GM19023 (cell line): Measurements from ENCODE around the gene PDE4B.

ENCODE experiments used
- ATAC-seq: cut with Tn5 transposase; IDR thresholded peaks from one replicate; pipeline ENCODE4 v1.9.1; 2021; ENCODE audit warnings: mild to moderate bottlenecking, moderate library complexity; ENCODE audit not compliant: unreplicated experiment

The PDE4B gene

DNA sequence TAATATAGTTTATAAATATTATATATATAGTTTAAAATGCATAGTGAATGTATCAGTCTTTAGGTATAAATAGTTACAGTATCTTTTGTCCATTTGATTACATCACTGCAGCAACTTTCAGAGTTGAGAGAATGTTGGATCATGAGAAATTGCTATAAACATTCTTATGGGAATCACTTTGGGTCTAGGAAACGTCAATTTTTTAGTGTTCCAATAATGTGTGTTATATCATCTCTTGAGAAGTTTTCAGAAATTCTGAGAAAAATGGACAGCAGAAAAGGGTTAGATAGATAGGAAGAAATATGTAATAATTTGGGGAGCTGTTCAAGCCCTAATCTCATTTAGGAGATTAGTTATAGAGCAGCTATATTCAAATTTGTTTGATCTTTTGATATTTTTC, 556.1 kb downstream of the PDE4B start:
- no peak for ATAC-seq

DNA sequence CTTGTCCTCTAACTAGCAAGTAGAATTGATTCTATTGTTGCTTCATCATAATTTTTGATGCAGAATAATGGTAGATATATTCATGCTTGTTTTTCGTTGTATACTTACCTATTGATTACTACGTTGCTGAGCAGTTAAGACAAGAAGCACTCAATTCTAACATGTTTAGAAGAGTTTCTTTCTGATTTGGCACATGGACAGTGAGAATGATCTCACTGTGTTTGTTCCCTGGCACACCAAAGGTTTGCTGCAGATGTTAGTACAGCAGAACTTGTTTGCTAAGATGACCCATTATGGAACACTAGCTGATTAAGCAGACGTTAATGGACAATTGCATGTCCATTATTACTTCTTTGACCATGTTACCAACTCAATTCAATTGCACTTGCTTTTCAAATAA, 556.5 kb downstream of the PDE4B start:
- no peak for ATAC-seq

DNA sequence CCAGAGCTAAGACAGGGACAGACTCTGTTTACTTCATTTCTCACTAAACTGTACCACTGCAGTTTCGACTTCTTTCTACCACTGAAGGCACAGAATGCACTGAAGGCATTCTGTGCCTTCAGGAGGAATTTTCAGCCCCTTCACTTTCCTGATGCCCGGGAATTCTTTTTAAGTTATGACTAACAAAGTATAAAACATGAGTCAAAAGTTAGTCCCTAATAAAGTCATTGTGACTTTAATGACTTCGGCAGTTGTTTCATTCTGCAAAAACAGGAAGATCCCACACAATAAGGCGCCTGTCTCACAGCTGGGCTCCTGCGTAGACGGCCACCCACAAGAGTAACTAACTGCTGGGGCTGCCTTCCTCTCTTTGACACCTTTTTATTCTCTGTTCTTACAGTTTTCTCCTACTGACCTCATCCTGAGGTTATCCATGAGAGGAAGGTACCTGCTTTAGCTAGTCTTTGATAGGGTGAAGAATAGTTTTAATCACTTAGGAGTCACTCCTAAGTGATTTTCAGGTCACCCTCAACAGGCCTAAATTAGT, 557.4 kb downstream of the PDE4B start:
- peak; percentile 73 for ATAC-seq

DNA sequence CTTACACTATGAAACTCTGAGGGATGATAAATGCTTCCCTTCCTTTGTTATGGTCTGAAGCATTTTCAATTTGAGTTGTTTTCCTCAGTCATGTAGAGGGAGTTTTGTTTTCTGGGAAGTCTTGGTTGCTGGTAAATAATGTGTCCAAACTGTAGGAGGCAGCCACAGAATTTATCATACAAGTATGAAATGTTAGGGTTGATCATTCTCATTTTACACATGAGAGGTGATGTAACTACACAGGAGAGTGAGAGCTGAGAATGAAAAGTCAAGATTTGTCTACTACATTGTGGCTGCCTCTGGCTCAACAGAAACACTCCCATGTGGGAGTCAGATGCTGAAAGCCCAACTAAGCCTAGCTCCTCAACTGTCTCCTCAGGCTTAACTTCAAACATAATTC, 558.8 kb downstream of the PDE4B start:
- no peak for ATAC-seq

DNA sequence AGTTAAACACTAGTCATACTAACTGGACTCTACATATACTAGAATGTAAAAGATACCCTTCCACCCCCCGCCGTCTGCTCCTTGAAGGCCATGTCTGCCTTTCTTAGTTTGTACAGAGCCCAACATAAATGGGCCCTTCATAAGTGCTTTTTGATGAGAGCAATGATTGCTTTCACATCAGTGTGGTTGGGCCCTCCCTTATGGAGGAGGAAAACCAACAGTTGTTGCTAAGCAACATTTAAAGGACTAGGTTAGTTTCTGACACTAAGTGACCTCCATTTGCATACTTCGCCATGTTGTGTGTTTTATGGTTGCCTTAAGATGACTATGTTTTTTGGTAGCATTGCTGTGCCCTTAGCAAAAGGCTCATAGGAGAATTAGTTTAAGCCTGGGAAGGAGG, 559.2 kb downstream of the PDE4B start:
- ATAC-seq = peak; percentile 56

DNA sequence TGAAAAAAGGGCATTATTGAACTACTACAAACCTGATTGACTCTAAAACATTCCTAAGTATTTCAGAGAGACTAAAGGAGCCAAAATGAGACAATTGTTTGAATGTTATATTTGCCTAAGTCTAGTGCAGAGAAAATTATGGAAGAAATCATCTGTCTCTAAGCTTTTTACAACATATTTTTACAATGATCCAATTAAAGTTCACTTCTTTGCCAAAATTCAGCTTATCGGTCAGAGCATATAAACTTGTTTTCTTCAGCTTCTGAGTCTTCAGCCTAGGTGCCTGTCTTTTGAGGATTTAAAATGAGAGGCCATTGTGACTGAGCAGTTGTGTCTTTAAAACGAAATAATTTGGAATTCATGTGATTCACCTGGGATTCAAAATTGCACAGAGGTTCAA, 560.1 kb downstream of the PDE4B start:
- no peak for ATAC-seq

DNA sequence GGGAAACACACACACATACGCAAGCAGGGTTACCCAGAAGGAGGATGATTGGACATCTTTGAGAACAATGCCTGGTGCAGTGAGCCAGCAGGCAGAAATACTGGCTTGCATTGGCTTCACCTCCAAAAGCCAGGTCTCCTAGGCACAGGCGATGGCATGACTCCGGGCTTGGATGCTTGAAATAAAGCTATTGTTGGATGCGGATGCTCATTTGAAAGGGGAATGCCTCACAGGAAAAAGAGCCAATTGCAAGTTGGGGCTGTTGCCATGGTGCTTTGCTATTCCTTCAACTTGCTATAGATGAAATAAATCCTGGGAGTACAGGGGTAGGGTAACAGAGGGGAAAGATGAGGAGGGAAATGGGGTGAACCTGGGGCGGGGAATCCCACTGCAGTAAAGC, 560.6 kb downstream of the PDE4B start:
- ATAC-seq = no peak

DNA sequence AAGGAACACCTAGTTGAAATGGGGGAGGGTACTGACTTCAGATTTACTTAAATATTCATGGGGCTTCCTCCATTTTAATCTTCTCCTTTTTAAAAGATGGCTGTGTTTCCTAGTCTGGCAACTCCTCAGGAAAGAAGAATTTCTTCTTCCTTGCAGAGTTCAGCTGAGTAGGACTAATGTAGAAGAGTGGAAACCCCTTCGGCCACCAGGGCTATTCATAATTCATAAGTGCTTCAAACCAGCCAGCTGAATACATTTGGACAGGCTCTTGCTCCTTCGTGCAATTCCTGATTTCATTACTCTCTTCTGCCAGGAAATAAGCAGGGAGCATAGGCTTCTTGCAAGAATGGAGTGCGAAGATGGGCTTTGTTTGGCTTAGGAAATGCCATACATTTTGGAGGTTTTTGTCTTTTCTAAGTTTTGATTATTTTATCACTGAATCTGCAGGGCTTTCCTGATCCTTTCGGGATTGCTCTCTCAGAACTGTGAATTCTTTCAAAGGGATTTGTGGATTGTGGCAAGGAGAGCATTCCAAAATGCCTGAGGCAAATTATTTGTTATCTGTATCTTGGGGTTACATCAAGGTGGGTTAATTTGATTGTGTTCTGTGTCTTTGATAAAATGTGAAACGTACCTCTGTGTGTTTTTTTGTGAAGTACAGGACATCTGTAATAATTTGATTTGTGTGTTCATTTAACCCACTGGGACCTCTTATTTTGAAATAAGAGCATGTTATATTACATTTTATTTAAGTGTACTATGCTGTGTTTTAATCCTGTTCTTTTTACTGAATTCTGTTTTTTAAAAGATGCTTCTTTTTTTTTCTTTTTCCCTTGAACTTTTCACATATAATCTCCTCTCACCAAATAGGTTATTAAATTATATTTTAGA, 561.9 kb downstream of the PDE4B start:
- no peak for ATAC-seq

DNA sequence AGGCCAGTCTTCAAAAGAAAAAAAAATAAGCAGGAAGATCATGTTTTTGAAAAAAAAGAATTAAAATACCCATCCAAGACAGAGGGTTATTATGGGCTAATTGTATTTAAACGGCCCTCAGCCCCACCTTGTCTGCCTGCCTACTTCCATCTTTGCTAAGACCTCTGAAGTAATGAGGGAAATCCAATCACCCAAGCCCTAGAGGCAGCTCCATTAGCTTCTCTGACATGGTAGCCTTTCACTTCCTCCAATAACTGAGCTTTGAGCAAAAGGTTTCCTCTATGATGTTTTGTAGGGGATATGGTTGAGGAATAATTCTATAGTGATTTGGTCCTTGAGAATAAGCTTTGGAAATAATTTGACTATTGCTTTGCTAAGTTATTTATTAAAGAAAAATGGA, 563.1 kb downstream of the PDE4B start:
- no peak for ATAC-seq

DNA sequence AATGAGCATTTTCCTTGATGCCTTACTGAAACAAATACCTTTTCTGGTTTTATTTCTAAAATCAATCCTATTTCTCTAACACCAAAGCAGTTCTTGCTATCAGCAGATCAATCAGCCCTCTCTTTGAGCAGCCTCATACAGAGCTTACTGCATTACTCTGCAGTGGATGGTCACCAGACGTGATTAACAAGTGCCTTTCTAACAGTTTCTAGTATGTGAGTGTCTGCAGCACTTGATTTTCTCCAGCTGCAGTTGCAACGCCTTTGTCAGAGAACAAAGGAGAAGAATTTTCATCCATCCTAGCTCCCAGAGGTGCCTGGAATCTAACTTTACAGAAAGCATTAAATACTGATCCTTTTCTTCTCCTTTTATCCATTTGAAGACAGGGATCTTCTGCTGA, 563.9 kb downstream of the PDE4B start:
- no peak for ATAC-seq

DNA sequence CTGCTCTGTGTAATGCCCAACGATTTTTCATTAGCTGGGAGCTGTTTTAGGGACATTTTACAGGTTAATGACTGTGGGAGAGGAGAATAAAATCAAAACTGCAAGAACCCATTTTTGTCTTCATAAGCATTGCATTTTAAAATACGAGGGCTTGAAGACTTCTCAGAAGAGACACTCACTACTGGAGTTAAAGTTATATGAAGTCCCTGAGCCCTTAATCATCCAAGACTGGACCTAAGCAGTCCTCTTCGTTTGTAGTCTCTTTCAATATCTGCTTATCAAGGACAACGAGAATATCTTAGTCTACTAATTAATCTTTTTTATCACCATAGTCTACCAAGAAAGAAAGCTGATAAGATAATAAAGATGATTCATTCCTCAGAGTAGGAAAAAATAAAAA, 564.3 kb downstream of the PDE4B start:
- ATAC-seq = no peak

DNA sequence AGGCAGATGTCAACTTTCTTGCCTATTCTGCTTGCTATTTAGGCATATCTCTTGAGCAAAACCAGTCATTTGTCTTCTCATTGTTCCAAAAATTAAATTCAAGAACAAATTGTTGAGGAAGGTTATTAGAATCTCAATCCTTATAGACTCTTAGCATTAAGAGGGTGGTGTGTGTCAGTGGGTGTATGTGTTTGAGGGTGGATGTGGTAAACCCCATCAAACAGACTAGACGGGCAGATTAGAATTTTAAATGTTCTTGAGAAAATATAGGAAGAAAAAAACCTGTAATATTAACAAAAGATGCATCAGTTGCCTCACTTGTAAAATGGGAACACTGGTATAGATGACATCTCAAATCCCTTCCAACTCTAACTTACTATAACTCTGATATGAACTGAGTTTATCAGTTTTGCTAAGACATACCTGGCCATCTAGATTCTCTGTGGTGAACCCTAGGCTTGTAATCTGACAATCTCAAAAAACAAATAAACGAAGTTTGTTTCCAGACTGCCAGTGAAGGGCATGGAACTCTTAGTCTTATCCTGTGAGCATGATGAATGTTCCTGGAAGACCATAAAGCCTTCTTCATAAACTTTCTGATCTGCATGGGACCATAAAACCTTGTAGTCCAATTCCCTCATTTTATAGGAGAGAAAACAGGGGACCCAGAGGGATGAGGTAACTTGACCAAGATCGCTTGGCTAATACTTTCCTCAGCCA, 564.9 kb downstream of the PDE4B start:
- no peak for ATAC-seq

DNA sequence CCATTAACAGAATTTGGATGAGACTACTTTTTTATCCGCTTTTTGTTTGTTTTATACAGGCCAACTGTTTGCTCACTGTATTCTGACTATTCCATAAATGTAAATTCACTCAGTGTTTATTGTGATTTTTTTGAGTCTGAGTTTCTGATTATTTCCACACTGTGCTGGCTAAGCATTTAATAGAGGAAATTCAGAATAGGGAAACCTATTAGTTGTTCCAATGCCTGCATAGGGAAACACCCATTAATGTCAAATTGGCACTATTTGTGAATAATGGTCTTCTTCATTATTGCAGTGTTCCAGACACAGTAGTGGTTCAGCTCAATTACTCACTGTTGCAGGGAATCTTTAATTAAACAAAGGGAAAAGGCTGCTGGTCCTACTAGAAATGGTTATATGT, 566.6 kb downstream of the PDE4B start:
- no peak for ATAC-seq

DNA sequence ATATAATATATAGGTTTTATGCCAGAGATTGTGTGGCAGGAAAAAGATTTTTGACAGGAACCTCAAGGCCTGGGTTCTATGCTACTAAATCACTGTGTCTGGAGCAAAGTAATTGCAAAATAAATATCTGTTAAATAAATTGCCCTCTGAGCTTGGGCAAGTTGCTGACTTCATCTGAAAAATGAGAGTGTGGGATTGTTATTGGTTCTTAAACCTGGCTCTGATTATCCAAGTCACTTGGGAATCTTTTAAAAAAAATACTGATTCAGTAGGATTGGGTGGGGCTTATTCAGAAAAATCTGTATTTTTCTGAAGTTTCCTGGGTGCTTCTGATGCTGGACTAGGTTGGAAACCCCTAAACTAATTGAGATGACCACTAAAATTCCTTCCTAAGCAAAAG, 567.1 kb downstream of the PDE4B start:
- no peak for ATAC-seq

DNA sequence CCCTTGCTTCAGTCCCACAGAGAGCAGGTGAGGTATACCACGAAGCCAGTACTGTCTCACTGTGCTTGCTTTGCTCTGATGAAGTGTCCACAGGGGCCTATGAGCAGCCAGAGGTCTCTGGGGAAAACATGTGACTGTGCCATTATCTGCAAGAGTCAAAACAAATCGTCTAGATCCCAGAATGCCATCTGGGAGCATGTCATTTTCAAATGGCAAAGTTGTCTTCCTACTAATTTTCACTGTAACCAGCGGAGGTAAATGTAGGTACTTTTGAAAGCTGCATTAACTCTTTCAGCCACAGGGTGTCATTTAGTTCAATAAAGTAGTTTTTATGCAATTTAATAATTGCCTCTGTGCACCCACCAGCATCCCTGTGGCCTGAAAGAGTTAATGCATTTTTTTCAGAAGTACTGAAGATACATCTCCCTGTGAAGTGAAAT, 567.6 kb downstream of the PDE4B start:
- no peak for ATAC-seq

DNA sequence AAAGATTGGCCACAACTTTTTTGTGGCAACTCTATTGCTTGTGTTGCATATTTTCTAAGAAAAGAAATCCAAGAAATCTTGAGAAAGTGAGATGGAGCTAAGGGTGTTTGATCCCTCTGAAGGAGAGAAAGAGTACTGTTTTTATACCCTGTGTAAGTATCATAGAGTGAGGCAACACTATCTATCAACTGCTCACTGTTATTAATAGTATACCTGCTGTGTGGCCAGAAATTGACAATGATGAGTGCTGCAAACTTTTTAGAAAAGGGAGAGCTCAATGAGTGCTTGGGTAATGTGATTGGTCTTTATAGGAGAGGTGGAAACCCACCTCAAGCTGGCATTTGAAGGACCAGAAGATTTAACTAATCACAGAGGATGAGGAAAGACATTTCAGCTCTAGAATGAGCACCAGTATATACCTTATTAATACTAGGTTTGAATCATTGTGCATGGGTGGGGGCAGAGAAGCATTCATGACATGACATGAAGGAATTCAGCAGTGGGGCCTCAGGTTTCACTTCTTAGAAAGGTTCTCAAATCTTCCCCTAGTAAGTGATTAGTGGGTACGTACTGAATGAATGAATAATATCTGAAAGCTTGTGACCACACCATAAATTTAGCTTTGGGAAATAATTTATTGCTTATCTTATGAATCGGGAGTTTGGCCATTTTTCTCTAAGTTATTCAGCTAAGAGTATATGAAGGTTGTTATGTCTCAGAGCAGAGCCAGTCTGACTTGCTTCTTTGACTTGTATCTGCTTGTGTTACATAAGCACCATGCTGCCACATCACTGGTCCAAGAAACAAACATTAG, 572.1 kb downstream of the PDE4B start:
- peak; percentile 72 for ATAC-seq

DNA sequence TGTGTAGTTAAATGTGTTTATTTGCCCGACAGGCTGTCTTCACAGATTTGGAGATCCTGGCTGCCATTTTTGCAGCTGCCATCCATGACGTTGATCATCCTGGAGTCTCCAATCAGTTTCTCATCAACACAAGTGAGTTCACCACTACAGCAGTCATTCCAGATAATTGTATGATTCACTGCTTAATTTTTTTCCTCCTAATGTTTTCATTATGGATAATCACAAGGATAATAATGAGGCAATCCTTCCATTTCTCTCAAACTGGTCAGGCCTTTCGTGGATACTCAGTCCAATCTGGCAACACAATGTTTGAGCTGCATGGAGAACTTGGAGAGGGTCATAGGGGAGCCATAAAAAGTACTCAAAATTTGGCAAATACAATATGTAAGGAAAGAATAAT, 572.9 kb downstream of the PDE4B start:
- ATAC-seq = no peak

DNA sequence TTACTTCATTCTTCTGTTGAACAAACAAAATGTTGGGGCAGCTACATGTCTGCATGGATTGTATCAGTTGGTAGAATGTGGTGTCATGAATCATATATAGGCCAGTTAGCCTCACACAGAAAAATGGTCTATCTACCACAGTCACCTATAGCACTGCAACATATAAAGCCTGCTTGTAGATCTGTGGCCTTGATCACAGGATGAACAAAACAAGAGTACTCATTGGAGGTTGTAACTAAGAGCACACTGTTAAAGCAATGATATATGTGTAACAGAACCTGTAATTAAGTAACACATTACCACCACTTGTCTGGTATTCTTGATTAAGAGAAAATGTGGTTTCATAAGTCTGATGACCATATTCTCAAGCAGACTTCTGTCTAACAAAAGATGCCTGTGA, 573.9 kb downstream of the PDE4B start:
- ATAC-seq = no peak

DNA sequence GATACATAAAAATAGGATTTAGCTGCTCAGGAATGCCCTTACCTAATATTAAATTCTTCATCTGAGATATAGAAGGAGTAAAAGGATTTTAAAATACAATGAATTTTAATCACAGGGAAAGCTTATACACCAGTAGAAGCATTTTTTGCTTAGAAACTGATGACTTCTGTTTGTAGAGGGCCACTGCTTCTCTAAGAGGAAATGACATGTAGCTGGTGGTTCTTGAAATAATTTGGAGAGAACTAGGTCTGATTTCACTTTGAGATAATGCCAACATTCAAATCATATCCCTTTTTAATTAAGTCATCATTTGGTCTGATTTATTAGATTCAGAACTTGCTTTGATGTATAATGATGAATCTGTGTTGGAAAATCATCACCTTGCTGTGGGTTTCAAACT, 574.7 kb downstream of the PDE4B start:
- no peak for ATAC-seq

DNA sequence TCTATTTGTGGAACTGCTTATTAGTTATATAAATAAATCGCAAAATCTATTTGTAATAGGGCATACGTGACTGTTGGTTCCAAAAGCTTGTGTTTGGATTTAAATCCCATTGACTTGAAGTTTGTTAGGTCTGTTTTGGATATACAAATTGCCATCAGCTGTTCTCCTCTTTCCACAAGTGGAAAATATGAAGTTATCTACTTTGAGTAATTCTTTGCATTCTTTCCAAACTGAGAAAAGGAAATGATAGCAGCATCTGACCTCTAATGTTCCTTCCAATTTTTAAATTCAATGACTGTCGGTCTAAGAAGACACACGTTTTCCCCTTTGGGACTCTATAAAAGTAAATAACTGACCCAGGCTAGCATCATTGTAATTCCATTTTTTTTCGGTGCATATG, 575.6 kb downstream of the PDE4B start:
- ATAC-seq = no peak

DNA sequence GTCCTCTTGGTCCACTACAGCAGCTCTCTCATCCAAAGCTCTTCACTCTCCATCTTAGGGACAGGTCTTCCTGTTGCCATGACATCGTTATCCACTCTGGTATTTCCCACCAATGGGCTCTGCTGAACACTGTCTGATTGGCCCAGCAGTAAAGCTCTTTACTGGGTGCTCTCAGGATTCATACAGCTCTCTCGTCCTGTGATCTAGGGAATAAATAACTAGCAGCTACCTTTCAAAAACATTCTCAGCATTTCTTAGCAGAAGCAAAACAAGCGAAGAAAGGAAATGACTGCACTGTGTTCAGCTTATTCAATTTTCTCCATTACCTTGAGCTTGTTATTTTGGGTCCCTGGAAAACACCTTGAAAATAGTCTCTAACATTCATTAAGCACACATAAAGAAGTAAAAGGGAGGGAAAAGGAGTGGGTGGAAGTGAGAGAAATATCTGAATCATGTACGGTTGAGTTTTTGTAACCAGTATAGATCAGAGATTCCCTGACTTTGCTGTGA, 577.8 kb downstream of the PDE4B start:
- ATAC-seq = no peak
